NCI-H460 (cell line): ENCODE measurements around the gene MCM5. TPM values are rescaled to one million over a fixed set of nuclear protein-coding genes. Genes with fewer than 3 reads are reported as not detected.
"Not testable (repeated sequence)": the region's sequence is repeated elsewhere in the genome, so short reads cannot be mapped to it uniquely, and the experiment has no call there.

Experiments
- DNase-seq: peaks from one replicate; pipeline ENCODE4 v3.0.0-alpha.2; 2016; ENCODE audit warnings: low read depth; ENCODE audit errors: extremely low read depth
- total RNA-seq: library from RNA; depleted of rRNA; stranded (reverse); fragments of >200 nt; shearing (Covaris generic); gene quantifications from 2 replicates; pipeline ENCODE4 v1.2.3, GENCODE V29; 2014

The MCM5 gene
- total RNA-seq, 1 experiment from 2014 or later = 32.1 TPM

DNA sequence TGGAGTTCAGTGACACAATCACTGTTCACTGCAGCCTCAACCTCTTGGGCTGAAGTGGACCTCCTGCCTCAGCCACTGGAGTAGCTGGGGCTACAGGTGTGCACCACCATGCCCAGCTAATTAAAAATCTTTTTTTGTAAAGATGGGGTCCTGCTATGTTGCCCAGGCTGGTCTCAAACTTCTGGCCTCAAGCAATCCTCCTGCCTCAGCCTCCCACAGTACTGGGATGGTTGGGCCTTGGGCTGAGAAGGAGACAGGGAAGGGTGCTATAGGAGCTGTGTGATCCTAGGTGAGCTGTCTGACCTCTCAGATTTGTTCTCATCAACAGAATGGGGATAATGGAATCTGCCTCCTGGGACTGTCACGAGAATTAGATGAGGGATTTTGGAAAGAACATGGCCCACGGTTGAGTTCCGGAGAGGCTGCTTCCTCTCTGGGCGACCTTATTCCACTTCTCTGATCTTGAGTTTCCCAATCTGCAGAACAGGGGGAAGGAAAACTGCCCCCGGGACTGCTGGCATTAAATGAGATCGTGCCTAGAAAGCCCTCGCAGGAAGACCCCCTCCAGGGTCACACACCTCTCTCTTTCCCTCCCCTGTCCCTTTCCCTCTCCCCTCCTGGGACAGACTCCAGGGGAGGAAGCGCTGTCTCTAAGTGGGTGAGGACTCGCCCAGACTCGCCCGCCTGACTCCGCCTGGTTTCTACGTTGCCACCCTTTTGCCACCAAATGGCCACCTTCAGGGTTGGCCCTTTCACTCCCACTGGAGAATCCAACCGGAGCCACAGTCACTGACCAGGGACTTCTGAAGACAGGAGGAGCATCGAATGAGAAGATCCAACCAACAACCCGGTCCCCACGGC lies 50.1 kb downstream of the MCM5 start:
- DNase-seq = no peak

- no peak for DNase-seq
Measured at GRCh38 chr22:35450824-35451569, 51.1 kb downstream of the MCM5 start.

DNA sequence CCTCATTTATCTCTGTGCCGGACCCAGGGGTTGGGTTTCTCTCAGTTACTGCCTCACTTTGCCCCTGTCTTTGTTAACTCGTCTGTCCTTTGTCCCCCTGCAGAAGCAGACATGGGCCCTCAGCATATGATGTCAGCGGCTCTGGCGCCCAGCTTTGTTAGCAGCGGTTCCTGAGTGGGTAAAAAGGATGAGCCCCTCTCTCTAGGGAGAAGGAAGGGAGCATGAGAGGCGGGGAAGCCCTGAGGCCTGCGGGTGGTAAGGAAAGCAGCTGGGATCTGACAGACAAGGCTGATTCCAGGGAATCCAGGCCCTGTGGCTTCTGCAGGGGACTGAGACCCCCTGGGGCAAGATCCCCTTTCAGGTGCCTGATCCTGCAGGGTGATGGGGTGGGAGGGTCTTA lies 51.7 kb downstream of the MCM5 start:
- no peak for DNase-seq

- no peak for DNase-seq
Measured at GRCh38 chr22:35452351-35452781, 52.4 kb downstream of the MCM5 start.

- no peak for DNase-seq
Measured at GRCh38 chr22:35452810-35453743, 53.1 kb downstream of the MCM5 start.

- no peak for DNase-seq
Measured at GRCh38 chr22:35454416-35455054, 54.6 kb downstream of the MCM5 start.

- DNase-seq = no peak
Measured at GRCh38 chr22:35455529-35455928, 55.6 kb downstream of the MCM5 start.

DNA sequence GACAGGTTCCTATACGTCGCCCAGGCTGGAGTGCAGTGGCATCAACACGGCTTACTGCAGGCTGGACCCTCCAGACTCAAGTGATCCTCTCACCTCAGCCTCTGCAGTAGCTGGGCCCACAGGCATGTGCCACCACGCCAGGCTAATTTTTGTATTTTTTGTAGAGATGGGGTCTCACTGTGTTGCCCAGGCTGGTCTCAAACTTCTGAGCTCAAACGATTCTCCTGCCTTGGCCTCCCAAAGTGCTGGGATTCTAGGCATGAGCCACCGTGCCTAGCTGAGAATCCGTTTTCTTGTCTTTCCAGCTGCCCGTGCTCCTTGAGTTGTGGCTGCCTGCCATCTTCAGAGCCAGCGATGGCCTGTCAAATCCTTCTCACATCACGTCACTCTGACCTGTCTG lies 56.8 kb downstream of the MCM5 start:
- no peak for DNase-seq

- DNase-seq = no peak
Measured at GRCh38 chr22:35457729-35458546, 58.0 kb downstream of the MCM5 start.

DNA sequence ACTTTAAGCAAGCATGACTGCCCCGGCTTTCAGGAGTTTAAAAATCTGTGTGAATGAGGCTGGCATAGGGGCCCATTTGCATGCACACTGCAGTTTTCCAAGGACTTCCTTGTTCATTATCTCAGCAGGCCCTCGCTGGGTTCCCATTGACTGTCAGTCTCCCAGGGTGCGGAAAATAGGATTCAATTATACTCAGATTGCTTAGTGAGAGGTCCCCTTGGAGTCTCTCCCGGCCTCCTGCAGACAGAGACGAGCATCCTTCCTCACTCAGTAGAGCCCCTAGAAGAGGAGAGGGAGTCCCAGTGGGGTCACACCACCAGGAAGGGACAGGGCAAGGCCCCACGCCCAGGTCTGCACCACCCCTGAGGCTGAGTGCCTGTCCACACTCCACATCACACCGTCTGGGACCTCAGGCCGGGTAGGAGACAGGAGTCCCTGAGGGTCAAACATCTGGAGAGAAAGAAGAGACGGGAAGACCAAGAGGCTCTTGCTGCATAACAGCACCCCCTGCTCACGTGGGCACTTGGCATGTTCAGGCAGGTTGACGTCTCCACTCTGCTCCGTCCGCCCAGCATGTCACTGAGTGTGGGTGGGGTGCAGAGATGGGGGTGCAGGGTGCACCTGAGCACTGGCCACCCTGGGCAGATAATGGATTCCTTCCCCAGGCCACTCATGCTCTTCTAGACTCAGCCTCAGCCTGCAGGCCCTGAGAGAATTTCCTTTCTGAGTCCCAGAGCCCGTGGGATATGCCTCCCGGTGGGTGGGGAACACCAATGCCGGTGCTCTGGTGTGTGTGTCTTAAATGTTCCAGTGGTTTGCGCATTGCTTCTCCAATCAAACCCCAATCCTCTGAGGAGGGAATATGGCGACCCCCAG lies 58.8 kb downstream of the MCM5 start:
- DNase-seq = no peak

GRCh38 chr22:35459423-35459894 lies 59.5 kb downstream of the MCM5 start:
- DNase-seq = no peak

- not testable (repeated sequence) for DNase-seq
Measured at GRCh38 chr22:35459976-35460375, 60.0 kb downstream of the MCM5 start.

GRCh38 chr22:35460688-35461087 lies 60.7 kb downstream of the MCM5 start:
- no peak for DNase-seq

GRCh38 chr22:35462498-35463230 lies 62.7 kb downstream of the MCM5 start:
- no peak for DNase-seq

GRCh38 chr22:35463231-35463933 lies 63.4 kb downstream of the MCM5 start:
- DNase-seq = no peak

DNA sequence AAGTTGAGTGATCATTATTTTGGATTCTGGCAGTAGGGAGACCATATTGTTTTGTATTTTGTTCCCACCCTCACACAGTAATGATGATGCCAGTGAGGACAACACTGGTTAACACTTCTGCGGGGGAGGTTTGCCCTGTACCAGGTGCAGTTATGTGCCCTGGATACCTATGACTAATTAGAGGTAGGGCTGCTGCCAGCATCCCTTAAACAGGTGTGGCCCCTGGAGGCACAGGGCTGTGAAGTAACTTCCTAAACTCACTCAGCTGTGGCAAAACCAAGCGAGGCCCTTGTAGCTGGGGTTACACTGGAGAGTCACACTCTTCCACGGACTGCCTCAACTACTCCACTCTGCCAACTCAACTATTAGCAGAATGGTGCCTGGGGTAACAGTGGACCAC lies 64.5 kb downstream of the MCM5 start:
- no peak for DNase-seq

DNA sequence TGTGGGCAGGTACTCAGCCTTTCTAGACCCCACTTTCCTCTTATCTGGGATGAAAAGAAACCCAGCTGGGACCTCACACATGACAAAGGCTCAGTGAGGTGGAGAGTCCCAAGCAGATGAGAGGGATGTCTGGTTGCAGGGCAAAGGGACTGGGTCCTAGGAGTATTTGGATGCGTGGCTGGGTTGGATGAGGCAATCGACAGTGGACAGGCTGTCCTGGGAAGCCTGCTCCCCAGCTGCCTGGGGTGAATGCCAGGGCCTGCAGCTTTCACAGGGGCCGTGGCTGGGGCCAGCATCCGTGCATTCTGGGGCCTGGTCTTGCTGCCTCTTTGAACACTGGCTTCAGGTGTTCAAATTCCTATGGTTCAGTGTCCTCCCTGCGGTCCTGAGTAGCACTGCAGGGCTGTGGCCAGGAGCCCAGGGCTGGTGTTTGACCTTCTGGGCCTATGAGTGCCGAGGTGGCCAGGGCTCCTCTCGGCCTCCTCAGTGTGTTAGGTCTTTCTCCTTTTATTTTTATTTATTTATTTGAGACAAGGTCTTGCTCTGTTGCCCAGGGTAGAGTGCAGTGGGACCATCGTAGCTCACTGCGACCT lies 65.3 kb downstream of the MCM5 start:
- DNase-seq = no peak
